ENCODE measurements around the gene TRIM10.
"Not testable (repeated sequence)": the region's sequence is repeated elsewhere in the genome, so short reads cannot be mapped to it uniquely, and the experiment has no call there.

The TRIM10 gene

DNA sequence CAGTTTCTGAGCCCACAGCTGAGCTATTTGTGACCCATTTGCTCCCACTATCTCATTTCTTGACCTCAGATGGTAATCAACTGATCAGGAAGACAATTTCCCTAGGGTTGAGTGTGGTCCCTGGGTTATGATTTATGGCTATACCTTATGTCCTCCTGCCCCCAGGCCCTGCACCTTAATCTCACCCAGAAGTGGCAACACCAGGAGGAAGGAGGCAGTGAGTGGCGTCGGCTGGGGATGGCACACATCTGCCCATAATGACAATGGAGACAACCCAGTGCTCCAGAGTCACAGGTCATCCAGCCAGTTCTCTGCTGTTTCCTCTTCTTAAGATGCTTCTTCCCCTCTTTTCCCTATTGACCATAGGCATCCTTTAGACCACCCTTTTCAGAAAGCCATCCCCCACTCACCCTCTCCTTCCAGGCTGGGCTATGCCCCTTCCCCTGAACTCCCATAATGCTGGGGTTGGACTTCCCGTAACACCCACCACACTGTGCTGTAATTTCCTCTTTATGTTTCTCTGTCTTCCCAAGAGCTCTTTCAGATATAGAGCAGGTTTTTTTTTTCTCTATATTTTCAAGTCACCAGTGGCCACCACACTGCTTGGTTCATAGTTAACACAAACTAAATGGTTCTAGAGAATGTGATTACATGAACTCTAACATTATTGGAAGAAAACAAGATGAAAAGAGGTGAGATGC is 8.0 kb downstream of the TRIM10 start:
- DNase-seq = no peak

DNA sequence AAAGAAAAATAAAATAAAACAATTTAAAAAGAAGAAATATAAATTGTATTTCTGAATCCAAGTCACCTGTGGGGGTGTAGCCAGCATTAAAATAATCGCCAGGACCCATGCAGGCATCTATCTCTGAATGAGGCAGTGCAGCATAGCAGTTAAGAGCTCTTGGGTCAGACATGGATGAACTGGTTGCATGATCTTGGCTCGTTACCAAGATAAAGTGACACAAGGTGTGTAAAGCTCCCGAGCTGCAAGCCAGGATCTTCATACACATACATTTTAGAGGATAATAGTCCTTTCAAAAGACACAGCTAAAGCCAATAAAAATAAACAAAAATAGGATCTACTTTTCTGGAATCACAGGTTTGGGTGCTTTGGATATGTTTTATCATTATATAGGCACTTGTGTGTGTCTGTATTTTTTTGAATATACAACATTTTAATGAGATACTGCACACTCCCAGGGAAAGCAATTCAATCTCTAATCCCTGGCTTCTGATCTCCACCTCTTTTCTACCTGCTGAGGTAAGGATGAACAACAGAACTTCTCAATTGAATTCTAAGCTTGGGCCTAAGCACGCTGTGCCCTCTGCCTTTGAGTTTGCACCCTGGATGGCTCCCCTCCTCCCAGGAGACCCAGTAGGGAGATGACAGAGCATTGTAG is 8.9 kb downstream of the TRIM10 start:
- DNase-seq = no peak

DNA sequence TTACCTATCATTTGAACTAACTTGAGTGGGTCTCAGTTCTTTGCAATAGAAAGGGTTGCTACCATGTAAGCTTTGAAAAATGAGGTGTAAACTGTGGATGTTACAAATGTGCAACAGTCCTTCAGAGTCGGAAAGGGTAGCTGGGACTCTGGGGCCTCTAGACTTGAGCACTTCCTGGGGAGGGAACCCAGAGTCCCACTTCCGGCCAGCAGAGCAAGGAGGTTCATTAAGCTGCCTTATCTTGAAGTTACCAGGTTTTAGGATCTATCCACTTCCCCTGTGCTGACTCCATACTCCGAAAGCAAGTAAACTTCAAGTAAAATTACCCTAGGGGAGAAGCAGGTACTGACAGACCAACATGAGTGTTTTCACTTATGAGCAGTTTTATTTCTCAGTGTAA is 9.4 kb downstream of the TRIM10 start:
- DNase-seq = no peak

DNA sequence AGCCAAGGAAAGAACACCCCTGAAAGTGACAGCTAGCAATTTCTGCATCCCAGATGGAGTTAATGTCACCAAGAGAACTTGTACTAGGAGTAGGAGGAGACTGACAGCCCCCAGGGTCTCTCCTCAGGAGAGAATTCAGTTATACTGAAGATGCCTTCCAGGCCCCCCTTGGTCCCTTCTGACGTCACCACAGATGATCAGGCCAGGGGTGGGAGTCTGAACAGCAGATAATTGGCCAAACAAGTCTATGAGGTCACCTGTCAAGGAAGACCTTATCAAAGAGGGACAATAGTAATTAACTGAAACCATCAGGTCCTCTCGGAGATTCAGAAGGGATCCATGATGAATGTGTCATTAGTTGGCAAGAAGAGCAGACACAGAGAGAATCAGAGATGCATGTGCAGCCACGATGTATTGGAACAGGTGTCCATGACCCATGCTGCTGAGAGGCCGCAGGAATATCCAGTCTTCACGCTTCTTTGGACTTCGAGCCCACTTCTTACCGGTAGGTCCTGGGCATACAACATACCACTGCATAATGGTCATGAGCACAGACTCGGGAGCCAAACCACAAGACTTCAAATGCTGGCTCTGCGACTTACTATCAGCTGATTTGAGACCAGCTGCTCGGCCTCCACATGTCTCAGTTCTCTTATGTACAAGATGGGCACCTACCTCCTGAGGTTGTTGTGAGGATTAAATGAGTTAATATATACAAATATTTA is 10.2 kb downstream of the TRIM10 start:
- no peak for DNase-seq

DNA sequence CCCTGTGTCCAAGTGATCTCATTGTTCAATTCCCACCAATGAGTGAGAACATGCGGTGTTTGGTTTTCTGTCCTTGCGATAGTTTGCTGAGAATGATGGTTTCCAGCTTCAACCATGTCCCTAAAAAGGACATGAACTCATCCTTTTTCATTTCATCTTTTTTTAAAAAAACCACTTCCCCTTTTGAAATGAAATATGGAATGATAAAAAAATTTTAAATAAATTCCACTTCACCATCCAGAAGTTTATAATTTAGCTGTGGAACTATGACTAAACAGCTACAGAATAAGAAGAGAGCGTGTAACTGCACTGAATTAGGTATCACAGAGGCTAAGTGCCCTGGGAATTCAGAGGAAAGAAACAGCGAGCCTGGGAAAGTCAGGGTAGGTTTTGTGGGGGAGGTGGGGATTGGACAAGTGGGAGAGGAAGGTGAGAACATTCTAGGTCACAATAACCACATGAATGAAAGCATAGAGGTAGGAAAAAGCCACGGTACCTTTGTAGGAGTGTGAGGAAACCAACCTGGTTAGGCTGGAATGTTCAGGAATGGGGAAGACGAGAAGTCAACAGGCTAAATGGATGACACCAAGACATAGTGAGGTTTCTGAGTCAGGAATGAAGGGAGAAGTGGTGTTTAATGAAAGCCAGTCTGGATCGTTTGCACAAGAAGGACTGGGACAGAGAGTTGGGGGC is 11.0 kb downstream of the TRIM10 start:
- DNase-seq = no peak

DNA sequence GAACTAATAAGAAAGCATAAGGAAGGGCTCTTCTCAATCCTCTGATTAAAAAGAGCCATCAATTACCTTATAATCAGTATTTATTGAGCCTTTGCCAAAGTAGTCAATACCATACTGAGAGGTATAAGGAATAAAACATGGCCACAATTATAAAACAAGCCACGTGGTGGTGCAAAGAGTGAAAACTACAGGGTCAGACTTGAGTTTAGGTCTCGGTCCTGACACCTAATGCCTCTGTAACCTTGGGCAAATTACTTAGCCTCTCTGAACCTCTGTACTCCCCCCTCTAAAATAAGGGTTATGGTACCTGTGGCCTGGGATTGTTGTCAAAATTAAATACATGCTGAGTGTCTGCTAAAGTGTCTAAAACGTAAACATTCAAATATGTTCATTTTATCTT is 11.8 kb downstream of the TRIM10 start:
- no peak for DNase-seq

DNA sequence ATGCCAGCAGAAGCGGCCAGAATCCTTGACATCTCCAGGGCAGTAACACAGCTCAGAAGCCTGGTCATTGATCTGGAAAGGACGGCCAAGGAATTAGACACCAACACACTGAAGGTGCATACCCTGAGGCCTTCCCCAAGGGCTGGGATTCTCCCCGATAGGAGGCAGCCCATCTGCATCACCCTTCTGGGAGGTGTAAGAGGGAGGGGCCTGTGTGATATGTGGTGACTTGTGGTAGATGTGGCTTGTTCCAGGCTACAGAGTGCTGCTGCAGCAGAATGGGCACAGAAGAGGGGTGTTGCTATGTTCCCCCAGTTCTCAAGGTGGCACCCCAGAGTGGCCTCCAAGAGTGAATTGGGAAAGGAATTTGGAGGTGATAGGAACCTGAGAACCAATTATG is 13.9 kb downstream of the TRIM10 start:
- no peak for DNase-seq

DNA sequence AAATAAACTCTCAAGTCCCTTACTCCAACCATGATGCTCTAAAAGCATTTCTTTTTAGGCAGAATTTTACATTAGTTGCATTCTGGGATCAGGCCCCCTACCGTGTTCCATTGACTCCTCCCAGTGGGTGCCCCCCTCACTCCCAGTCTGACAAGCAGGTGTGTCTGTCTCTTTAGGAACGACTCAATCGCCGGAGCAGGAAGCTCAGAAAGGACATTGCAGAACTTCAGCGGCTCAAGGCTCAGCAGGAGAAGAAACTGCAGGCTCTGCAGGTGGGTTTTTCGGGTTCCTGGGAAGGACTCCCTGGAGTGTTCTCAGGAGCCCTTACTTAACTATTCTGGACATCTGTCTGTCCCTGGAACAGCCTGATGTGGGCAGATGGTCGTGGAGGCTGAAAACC is 15.2 kb downstream of the TRIM10 start:
- no peak for DNase-seq

DNA sequence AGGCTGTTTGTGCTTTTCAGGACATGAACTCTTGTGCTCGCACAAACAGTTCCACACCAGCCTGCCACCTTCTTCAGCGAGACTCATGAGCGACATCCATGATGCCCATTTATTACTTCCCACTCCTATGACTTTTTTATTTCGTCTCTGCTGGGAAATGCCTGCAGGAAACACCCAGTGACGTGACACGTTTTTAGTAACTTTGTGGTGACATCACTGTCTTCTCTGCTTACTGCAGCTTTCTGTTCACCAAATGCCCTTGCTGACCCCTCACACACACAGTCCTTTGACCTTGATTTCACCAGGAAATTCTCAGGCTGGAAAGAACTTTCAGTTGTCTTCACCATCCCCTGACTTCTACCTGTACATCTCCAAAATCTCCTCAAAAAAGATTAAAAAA is 16.2 kb downstream of the TRIM10 start:
- DNase-seq = no peak

DNA sequence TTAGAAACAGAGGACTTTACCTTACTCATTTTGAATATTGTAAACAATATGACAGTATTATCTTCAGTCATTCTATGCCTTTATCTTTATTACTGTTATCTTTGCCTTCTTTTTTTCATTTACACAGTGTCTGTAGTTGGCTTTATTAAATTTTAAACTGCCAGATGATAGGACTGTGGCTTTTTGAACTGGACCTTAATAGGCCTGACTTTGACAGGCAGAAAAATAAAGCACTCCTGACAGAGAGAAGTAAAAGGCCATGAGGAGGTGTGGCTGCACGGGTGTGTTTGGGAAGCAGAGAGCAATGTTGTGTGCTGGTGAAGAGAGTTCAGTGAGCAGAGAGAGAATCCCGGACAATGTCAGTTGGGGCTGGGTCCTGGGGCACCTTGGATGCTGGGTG is 17.2 kb downstream of the TRIM10 start:
- no peak for DNase-seq

DNA sequence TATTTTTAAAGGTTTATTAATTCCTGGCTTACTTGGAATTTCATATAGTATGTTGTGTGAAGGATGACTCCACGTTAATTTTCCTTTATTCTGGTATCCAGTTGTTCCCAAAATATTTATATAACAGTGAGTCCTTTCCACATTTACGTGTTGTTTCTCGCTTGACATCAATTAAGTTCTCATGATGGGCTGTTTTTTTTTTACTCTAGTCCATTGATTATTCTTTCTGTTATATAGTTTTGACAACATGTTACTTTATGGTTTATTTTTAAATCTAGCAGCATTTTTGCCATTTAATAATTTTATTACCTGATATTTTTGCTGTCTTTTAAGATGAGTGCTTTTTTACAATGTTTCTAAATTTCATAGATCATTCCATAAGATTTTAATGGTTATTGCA is 18.3 kb downstream of the TRIM10 start:
- no peak for DNase-seq

DNA sequence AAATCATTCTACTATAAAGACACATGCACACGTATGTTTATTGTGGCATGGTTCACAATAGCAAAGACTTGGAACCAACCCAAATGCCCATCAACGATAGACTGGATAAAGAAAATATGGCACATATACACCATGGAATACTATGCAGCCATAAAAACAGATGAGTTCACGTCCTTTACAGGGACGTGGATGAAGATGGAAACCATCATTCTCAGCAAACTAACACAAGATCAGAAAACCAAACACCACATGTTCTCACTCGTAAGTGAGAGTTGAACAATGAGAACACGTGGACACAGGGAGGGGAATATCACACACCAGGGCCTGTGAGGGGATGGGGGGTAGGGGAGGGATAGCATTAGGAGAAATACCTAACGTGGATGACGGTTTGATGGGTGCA is 20.8 kb downstream of the TRIM10 start:
- not testable (repeated sequence) for DNase-seq

DNA sequence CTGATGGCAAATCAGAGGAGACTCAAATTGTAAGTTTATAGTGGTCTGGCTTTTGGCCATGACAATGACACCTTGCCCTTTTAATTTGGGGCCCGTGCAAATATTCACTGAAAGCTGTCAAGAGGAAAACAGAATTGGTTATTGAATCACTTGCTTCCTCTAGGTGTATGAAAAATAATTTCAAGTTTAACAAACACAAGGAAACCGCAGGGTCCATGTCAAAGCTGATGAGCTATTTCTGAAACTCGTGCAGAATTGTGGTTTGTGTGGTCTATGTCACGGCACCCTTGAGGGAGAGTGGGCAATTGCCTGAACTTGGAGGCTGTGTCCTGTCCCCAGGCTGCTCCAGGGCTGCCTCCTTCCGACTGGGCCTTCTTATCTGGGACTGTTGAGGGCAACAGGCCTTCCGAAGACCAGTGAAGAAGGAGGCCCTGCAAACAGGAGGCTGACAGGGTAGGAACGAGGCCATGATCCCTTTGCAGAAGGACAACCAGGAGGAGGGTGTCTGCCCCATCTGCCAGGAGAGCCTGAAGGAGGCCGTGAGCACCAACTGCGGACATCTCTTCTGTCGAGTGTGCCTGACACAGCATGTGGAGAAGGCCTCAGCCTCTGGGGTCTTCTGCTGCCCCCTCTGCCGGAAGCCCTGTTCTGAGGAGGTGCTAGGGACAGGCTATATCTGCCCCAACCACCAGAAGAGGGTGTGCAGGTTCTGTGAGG is 24.3 kb downstream of the TRIM10 start:
- DNase-seq = no peak

DNA sequence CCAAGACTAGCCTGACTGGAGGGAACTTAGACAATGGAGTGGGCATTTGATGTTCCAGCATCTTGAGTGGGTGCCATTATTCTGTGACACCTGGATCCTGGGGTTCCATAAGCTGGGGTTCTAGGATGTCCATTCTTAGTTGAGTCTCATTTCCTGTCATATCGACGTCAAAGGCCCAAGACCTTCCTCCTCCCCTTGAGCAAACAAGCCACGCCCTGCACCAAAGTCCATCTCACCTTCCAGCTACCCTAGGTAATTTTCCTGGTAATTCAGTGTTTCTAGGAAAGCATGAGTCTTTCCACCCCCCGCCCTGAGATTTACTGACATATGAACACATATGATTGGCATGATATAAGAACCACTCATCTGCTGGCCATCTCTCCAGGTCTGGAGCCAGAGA is 25.3 kb downstream of the TRIM10 start, which contains the start of gene TRIM40:
Gene TRIM40 (plus strand): TSS at position 384 of the 400 bp plus-strand sequence. CDS start 897 bp downstream, outside the sequence.
- no peak for DNase-seq

DNA sequence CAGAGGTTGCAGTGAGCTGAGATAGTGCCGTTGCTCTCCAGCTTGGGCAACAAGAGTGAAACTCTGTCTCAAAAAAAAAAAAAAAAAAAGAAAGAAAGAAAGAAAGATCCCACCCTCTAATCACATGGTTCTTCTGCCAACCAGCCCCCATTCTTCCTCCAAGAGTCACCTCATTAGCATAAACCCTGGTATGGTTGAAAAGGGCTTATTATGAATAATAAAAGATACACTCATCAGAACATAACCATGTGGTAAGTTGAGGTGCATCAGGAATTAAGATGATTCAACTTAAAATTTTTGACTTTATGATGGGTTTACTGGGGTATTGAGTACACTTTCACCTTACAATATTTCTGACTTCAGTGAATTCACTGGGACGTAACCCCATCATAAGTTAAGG is 25.9 kb downstream of the TRIM10 start:
- no peak for DNase-seq

DNA sequence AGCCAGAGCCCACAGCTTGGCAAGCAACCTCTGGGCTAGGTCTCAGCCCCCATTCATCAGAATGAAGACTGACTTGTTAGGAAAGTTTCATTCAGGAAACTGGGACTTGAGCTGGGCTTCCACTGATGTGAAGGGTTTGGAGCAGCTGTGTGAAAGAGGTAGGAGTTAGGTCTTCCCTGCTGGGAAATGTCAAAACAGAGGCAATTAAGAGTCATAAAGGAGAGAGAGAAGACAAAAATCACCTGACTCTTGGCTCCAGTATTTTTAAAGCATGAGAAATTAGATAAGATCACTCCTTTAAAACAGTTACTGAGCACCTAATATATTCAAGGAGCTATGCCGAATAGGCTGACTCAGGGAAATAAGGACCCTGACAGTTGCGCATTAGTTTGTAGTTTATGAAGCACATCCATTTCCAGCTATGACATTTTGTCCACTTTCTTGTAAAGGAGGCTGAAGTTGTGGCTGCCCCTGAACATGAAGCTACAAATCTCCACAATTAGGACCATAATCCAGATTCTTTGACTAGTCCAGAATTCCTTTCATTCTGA is 29.0 kb downstream of the TRIM10 start:
- no peak for DNase-seq

DNA sequence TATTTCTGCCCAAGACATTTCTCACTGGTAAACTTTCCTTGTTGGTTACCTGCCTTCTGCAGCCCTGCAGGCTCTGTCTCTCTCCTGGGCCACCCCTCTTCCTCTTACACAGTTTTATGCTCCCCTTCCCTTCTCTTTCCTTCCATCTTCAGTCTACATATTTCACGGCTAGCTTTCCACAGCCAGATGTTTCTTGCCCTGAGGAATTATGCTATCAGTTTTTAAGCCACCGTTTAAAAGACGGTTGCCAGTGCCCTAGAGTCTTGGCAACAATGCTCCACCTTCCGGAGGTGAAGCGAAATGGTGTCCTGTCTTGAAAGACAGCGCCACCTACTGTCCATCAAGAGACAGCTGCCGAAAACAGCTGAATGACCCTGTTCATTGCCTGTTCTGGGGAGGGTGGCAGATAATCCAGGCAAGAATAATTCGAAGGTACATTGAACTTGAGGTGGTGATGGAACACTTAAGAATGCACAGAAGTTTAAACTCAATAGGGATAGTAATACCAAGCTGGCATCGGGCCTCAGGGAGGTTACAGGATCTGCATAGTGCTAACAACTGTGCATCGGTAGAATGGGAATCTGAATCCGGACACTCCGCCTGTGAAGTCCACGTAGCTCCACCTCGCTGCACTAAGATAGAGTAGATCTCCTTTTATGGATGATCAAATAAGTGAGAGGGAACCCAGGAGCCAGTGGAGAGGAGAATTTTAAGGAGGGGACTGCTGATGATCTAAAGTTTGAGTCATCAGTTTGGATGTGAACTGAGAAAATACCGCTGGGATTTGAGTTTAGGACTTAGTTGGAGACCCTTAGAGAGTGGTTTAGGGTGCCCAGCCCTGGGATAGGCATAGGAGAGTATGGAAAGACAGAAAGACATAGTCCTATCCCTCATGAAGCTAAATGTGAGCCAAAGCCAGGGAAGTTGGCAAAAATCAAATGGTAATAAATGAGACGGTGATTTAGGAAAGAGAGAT is 29.8 kb downstream of the TRIM10 start:
- DNase-seq = peak; percentile 53

DNA sequence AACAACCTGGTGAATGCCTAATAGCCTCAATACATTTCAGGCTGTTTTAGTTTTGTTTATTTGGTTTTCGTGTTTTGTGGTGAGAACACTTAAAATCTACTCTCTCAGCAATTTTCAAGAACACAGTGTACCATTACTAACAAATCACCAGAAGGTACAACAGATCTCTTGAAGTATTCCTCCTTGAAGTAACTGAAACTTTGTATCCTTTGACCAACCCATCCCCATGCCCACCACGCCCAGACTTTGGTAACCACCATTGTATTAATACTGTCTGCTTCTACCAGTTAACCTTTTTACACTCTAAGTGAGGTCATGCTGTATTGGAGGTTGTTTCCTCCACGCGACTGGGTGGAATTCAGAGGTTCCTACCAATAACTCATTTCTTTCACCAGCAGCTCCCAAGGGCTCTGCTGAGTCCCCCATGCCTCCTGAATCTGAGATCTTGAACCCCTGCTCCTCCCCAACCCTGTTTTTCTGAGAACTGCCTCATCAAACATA is 30.8 kb downstream of the TRIM10 start:
- no peak for DNase-seq

DNA sequence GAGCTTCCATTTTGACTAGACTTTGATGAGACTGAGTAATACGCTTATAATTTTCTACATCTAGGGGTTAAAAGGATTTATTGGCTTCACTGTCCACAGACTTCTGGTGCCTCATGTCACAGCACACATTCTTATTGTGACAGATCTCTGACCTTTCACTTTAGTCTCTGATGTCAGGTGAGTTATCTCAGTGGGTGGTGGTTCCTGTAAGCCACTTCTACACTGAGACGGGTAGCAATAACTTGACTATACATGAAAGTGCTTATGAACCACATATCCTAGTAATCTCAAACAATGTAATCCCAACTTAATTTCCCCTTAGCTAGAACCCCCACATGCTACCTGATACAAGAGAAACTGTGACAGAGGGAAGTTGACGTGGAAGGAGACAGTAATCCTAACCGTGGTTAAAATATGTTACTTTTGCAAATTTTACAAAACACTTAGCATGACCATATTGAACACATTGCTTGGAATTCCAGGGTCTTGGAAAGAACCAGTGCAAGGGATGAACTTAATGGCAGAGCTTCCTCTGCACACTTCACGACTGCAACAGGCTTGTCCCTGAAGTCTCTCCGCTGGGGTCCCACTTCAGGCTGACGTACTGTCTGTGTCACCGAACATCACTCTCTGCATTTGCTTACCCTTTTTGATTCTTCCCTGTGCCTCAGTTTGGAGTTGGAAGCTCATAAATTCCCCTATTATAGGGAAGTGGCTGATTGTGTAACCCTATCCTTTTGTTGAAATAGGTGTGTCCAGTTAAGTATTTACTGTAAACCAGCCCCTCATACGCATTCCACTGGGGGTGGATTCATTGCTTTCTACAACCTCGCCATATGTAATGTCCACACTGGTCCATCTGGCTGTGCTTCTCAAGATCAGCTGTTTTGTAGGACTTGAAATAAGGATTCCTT is 31.5 kb downstream of the TRIM10 start:
- no peak for DNase-seq
